ENCODE data around the gene GPSM1. TPM values are rescaled to one million over a fixed set of nuclear protein-coding genes. Genes with fewer than 3 reads are reported as not detected.

Gene GPSM1
- total RNA-seq, 1 experiment from 2014 or later: 26.9 TPM

DNA sequence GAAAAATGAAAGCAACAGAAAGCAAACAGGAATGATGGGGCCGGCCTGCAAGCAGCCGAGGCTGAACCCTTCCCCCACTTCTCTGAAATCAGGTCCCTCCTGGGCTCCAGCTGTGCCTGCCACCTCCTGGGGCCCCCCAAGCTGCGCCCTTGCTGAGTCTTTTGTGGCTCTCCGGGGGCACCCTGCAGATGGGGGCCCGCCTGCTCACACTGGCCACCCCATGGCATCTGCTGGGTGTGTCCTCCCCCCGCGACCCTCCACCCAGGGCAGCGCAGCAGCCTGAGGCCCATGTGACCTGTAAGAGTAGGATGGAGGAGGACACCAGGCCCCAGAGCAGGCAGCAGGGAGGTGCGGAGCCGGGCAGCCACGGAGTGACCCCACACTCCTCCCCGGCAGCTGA lies 5.7 kb downstream of the GPSM1 start:
- no peak overlapping the region for H2AFZ ChIP-seq (ENCODE audit: low read length)
- H3K9me2 ChIP-seq (replicated peaks; ENCODE audit: low read length): no peaks in the 10 kb centered on the region
- no TSS peak for BruUV-seq (replicated peaks)
- no peak overlapping the region for H3K9ac ChIP-seq (ENCODE audit: low read length)
- no peak overlapping the region for H3K27ac ChIP-seq (ENCODE audit: low read length)
- DNase-seq: no peak
- TF ChIP-seq, protein P1, sequence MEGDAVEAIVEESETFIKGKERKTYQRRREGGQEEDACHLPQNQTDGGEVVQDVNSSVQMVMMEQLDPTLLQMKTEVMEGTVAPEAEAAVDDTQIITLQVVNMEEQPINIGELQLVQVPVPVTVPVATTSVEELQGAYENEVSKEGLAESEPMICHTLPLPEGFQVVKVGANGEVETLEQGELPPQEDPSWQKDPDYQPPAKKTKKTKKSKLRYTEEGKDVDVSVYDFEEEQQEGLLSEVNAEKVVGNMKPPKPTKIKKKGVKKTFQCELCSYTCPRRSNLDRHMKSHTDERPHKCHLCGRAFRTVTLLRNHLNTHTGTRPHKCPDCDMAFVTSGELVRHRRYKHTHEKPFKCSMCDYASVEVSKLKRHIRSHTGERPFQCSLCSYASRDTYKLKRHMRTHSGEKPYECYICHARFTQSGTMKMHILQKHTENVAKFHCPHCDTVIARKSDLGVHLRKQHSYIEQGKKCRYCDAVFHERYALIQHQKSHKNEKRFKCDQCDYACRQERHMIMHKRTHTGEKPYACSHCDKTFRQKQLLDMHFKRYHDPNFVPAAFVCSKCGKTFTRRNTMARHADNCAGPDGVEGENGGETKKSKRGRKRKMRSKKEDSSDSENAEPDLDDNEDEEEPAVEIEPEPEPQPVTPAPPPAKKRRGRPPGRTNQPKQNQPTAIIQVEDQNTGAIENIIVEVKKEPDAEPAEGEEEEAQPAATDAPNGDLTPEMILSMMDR (conservative IDR thresholded peaks at IDR 0.05; ENCODE audit: low read depth, low read length): no peak
- TF ChIP-seq EZH2phosphoT487 (IDR thresholded peaks at IDR 0.05; ENCODE audit: borderline replicate concordance, low read length) (no peak), EZH2 (IDR thresholded peaks at IDR 0.05; ENCODE audit: low read length, unreplicated experiment) (no peak)
- no peaks in the 10 kb centered on the region for H3K9me3 ChIP-seq (ENCODE audit: low read length)
- no peak for ATAC-seq
- H3K4me3 ChIP-seq (ENCODE audit: low read length): no peak overlapping the region
- no peaks in the 10 kb centered on the region for H3K27me3 ChIP-seq (ENCODE audit: low read length)
- intact Hi-C loops (cut with micrococcal nuclease): no loop called here
- CTCF ChIA-PET: no interaction called here
- H3K79me2 ChIP-seq (ENCODE audit: low read length): peaks cover 28% of the 10 kb centered on the region
- no peaks in the 10 kb centered on the region for H3K36me3 ChIP-seq (ENCODE audit: low read depth, low read length)
- H4K20me1 ChIP-seq (ENCODE audit: low read length): peaks cover 4% of the 10 kb centered on the region; the same call in 1 of the 2 replicates
- no peaks in the 10 kb centered on the region for H3F3A ChIP-seq (ENCODE audit: low read length, unreplicated experiment)
- H3K4me1 ChIP-seq (ENCODE audit: insufficient read depth, low read length): peaks cover 8% of the 10 kb centered on the region
- POLR2A ChIA-PET (ENCODE audit: unreplicated experiment): interaction anchor here (0.6 kb wide), 1 partner anchor 12 kb away, joined by 4 read pairs; no protein-coding TSS in a partner anchor
- H3K4me2 ChIP-seq (ENCODE audit: low read length): no peak overlapping the region

DNA sequence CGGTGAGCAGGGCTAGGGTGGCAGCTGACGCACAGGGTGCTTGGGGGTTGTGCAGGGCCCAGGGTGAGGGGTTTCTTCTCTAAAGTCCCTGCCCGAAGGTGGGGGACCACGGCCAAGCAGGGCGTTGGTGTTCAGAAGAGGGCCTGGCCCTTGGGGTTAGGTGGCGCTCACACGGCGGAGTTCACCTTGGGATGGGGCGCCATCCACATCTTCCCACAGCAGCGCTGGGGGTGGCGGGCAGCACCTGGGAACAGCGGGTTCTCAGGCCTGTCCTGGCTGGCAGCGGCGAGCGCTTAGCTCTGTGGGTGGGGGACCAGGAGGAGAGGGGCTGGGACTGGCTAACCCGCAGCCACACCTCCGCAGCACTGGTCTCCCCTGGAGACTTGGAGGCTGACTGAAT lies 6.1 kb downstream of the GPSM1 start:
- peaks cover 7% of the 10 kb centered on the region for H3K4me1 ChIP-seq (ENCODE audit: insufficient read depth, low read length)
- no peak overlapping the region for H3K9ac ChIP-seq (ENCODE audit: low read length)
- H4K20me1 ChIP-seq (ENCODE audit: low read length): peaks cover 4% of the 10 kb centered on the region; the same call in 1 of the 2 replicates
- H3K9me3 ChIP-seq (ENCODE audit: low read length): no peaks in the 10 kb centered on the region
- intact Hi-C loops (cut with micrococcal nuclease): no loop called here
- DNase-seq: no peak
- no peak overlapping the region for H2AFZ ChIP-seq (ENCODE audit: low read length)
- no peaks in the 10 kb centered on the region for H3K36me3 ChIP-seq (ENCODE audit: low read depth, low read length)
- TF ChIP-seq EZH2phosphoT487 (IDR thresholded peaks at IDR 0.05; ENCODE audit: borderline replicate concordance, low read length): no peak
- TF ChIP-seq EZH2 (IDR thresholded peaks at IDR 0.05; ENCODE audit: low read length, unreplicated experiment): no peak
- TF ChIP-seq, protein P1 (conservative IDR thresholded peaks at IDR 0.05; ENCODE audit: low read depth, low read length): no peak
- BruUV-seq (replicated peaks): no TSS peak
- CTCF ChIA-PET: no interaction called here
- no peak overlapping the region for H3K27ac ChIP-seq (ENCODE audit: low read length)
- POLR2A ChIA-PET (ENCODE audit: unreplicated experiment): interaction anchor here (0.6 kb wide), 1 partner anchor 11 kb away, joined by 4 read pairs; no protein-coding TSS in a partner anchor
- H3F3A ChIP-seq (ENCODE audit: low read length, unreplicated experiment): no peaks in the 10 kb centered on the region
- ATAC-seq: no peak
- H3K79me2 ChIP-seq (ENCODE audit: low read length): peaks cover 24% of the 10 kb centered on the region
- no peak overlapping the region for H3K4me2 ChIP-seq (ENCODE audit: low read length)
- H3K4me3 ChIP-seq (ENCODE audit: low read length): no peak overlapping the region
- H3K9me2 ChIP-seq (replicated peaks; ENCODE audit: low read length): no peaks in the 10 kb centered on the region
- no peaks in the 10 kb centered on the region for H3K27me3 ChIP-seq (ENCODE audit: low read length)

DNA sequence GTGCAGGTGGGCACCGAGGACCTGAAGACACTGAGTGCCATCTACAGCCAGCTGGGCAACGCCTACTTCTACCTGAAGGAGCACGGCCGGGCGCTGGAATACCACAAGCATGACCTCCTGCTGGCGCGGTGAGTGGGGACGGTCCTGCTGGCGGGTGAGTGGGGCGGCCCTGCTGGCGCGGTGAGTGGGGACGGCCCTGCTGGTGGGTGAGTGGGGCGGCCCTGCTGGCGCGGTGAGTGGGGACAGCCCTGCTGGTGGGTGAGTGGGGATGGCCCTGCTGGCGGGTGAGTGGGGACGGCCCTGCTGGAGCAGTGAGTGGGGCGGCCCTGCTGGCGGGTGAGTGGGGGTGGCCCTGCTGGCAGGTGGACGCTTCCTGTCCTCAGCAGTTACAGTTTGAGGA lies 7.2 kb downstream of the GPSM1 start:
- Histone ChIP-seq H2AFZ (ENCODE audit: low read length) (no peak overlapping the region), H3K4me3 (ENCODE audit: low read length) (no peak overlapping the region), H3K9me2 (replicated peaks; ENCODE audit: low read length) (no peaks in the 10 kb centered on the region), H3K9me3 (ENCODE audit: low read length) (no peaks in the 10 kb centered on the region), H3K4me1 (ENCODE audit: insufficient read depth, low read length) (no peaks in the 10 kb centered on the region), H3K4me2 (ENCODE audit: low read length) (no peak overlapping the region), H3F3A (ENCODE audit: low read length, unreplicated experiment) (no peaks in the 10 kb centered on the region), H3K9ac (ENCODE audit: low read length) (no peak overlapping the region), H3K27ac (ENCODE audit: low read length) (no peak overlapping the region), H3K27me3 (ENCODE audit: low read length) (no peaks in the 10 kb centered on the region), H3K36me3 (ENCODE audit: low read depth, low read length) (no peaks in the 10 kb centered on the region), H3K79me2 (ENCODE audit: low read length) (peaks cover 13% of the 10 kb centered on the region), H4K20me1 (ENCODE audit: low read length) (0 out of 2 replicates have a peak, but pooled peaks cover 4% of the 10 kb centered on the region)
- POLR2A ChIA-PET (ENCODE audit: unreplicated experiment): no interaction called here
- DNase-seq (no peak), ATAC-seq (no peak)
- intact Hi-C loops (cut with micrococcal nuclease): no loop called here
- CTCF ChIA-PET: no interaction called here
- TF ChIP-seq EZH2 (IDR thresholded peaks at IDR 0.05; ENCODE audit: low read length, unreplicated experiment) (no peak), EZH2phosphoT487 (IDR thresholded peaks at IDR 0.05; ENCODE audit: borderline replicate concordance, low read length) (no peak)
- TF ChIP-seq, protein P1 (conservative IDR thresholded peaks at IDR 0.05; ENCODE audit: low read depth, low read length): no peak
- BruUV-seq (replicated peaks): no TSS peak

Data from PC-3 (cell line).